ENCODE data around the gene KRTAP10-1. TPM values are rescaled to one million over a fixed set of nuclear protein-coding genes. Genes with fewer than 3 reads are reported as not detected.

KRTAP10-1 gene
- total RNA-seq, 1 experiment from 2014 or later = not detected

DNA sequence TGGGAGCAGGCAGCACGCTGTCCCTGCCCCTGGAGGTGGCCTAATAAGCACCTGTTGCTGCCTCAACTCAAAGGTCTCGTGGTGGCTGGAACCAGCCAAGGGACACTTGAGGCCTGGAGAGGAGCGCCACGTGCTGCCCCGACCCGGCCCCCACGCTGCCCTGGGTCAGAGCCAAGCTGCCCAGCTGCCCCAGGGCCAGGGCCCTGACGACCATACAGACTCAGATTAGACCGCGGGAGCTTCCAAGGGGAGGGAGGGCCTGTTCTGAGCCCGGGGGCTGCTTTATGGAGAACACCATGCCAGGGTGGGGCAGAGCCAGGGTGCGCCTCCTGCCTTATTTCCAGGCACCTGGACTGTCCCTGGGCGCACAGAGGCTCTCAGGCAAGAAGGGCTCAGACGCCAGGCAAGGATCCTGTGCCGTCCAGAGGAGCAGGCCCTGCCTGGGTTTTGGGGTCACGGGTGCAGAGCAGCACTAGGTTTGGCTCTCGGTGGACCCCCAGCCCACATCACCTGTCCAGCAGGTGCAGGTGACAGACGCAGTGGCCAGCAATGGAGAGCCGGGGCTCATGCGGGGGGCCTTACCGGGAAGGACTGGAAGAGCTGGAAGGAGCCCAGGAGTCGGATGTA lies 18.6 kb downstream of the KRTAP10-1 start:
- H3K27ac Mint-ChIP-seq (ENCODE audit: unreplicated experiment) = no peak overlapping the region
- POLR2A ChIA-PET = no interaction called here
- Histone ChIP-seq H3K9me3 (peaks cover 14% of the 10 kb centered on the region), H3K4me1 (peaks cover 7% of the 10 kb centered on the region; the same call in 1 of the 2 replicates), H3K36me3 (ENCODE audit: control insufficient read depth, insufficient read depth, low read length) (no peaks in the 10 kb centered on the region), H3K27me3 (replicated peaks; ENCODE audit: control insufficient read depth, insufficient read depth, low read length) (no peaks in the 10 kb centered on the region), H3K4me3 (ENCODE audit: low read depth, low read length) (no peak overlapping the region)
- H3K4me1 Mint-ChIP-seq (ENCODE audit: low read depth, unreplicated experiment) = peaks cover 17% of the 10 kb centered on the region
- H3K36me3 Mint-ChIP-seq (ENCODE audit: insufficient read depth, unreplicated experiment) = no peaks in the 10 kb centered on the region
- peaks cover 13% of the 10 kb centered on the region for H3K9me3 Mint-ChIP-seq (ENCODE audit: unreplicated experiment)
- TF ChIP-seq, protein P1, sequence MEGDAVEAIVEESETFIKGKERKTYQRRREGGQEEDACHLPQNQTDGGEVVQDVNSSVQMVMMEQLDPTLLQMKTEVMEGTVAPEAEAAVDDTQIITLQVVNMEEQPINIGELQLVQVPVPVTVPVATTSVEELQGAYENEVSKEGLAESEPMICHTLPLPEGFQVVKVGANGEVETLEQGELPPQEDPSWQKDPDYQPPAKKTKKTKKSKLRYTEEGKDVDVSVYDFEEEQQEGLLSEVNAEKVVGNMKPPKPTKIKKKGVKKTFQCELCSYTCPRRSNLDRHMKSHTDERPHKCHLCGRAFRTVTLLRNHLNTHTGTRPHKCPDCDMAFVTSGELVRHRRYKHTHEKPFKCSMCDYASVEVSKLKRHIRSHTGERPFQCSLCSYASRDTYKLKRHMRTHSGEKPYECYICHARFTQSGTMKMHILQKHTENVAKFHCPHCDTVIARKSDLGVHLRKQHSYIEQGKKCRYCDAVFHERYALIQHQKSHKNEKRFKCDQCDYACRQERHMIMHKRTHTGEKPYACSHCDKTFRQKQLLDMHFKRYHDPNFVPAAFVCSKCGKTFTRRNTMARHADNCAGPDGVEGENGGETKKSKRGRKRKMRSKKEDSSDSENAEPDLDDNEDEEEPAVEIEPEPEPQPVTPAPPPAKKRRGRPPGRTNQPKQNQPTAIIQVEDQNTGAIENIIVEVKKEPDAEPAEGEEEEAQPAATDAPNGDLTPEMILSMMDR (IDR thresholded peaks at IDR 0.05; ENCODE audit: insufficient read depth in 1 of 2, low read depth in 1 of 2, low read length in 1 of 2, severe bottlenecking in 1 of 2, unreplicated experiment in 1 of 2) = no peak
- CTCF ChIA-PET = no interaction called here
- peak in 1 of 2 experiments; percentile 23 for DNase-seq
- H3K4me3 Mint-ChIP-seq (ENCODE audit: unreplicated experiment) = no peak overlapping the region
- intact Hi-C loops (cut with micrococcal nuclease; ENCODE audit: unreplicated experiment) = no loop called here
- H3K27me3 Mint-ChIP-seq (ENCODE audit: insufficient read depth, unreplicated experiment) = no peaks in the 10 kb centered on the region
- BruUV-seq (replicated peaks) = no TSS peak

GRCh38 chr21:44520326-44521300 lies 19.4 kb downstream of the KRTAP10-1 start:
- Mint-ChIP-seq H3K4me1 (ENCODE audit: low read depth, unreplicated experiment) (peaks cover 17% of the 10 kb centered on the region), H3K36me3 (ENCODE audit: insufficient read depth, unreplicated experiment) (no peaks in the 10 kb centered on the region), H3K27ac (ENCODE audit: unreplicated experiment) (peak overlapping the region; percentile 18), H3K9me3 (ENCODE audit: unreplicated experiment) (peaks cover 13% of the 10 kb centered on the region), H3K4me3 (ENCODE audit: unreplicated experiment) (no peak overlapping the region), H3K27me3 (ENCODE audit: insufficient read depth, unreplicated experiment) (no peaks in the 10 kb centered on the region)
- ChIA-PET CTCF (interaction anchor here (0.9 to 1.1 kb wide), 2 partner anchors 10 to 222 kb away, joined by 3 to 7 read pairs; no protein-coding TSS in a partner anchor), POLR2A (no interaction called here)
- no peaks in the 10 kb centered on the region for H3K36me3 ChIP-seq (ENCODE audit: control insufficient read depth, insufficient read depth, low read length)
- intact Hi-C loops (cut with micrococcal nuclease; ENCODE audit: unreplicated experiment) = no loop called here
- peaks cover 14% of the 10 kb centered on the region for H3K9me3 ChIP-seq
- H3K4me1 ChIP-seq = peaks cover 7% of the 10 kb centered on the region; the same call in 1 of the 2 replicates
- H3K4me3 ChIP-seq (ENCODE audit: low read depth, low read length) = no peak overlapping the region
- no TSS peak for BruUV-seq (replicated peaks)
- H3K27me3 ChIP-seq (replicated peaks; ENCODE audit: control insufficient read depth, insufficient read depth, low read length) = no peaks in the 10 kb centered on the region
- peak in 1 of 2 experiments; percentile 38 for DNase-seq
- TF ChIP-seq, protein P1 (IDR thresholded peaks at IDR 0.05; ENCODE audit: insufficient read depth in 1 of 2, low read depth in 1 of 2, low read length in 1 of 2, severe bottlenecking in 1 of 2, unreplicated experiment in 1 of 2) = no peak
